HG03558 (cell line): Measurements from ENCODE around the gene TTC3.
"Not testable (repeated sequence)": the region's sequence is repeated elsewhere in the genome, so short reads cannot be mapped to it uniquely, and the experiment has no call there.

Source experiments
- ATAC-seq: cut with Tn5 transposase; IDR thresholded peaks from one replicate; pipeline ENCODE4 v1.9.1; 2021; ENCODE audit warnings: moderate number of reproducible peaks; ENCODE audit not compliant: unreplicated experiment; ENCODE audit errors: extremely low read depth

TTC3 gene

DNA sequence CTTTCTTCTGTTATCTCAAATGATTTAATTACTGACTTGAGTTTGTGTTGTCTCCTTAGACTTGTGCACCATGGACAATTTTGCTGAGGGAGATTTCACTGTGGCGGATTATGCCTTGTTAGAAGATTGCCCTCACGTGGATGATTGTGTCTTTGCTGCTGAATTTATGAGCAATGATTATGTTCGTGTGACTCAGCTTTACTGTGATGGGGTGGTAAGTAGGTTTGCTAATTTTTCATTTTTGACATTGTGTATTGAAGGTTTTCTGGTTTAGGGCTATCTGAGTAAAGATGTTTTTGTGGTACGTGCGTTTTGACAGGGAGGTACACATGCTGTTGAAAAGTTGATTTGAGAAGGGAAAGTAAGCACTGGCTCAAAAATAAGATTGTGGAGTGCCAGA, 14.1 kb downstream of the TTC3 start:
- ATAC-seq: no peak

DNA sequence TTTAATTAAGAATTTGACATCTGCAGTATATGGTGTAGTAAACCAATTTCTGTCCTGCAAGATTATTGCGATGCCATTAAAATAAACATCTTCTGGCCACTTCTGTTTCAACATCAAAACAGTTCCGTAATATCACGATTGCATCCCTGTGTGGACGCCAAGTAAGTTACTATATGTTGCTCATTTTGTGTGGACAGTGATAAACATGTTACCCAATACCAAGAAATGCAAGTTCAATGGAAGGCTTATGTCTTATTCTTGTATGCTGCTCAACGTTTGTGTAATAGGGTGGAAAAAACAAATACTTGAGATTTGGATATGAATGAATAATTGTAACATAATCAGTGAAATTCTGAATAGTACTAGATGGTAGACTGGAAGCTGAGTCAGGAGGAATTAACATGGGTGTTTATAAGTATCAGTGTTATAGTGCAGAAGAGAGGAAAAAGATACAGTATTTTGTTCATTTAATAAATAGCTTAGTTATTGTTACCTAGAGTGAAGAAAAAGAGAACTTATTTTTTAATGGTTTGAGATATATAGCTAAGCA, 15.2 kb downstream of the TTC3 start:
- ATAC-seq: no peak

GRCh38 chr21:37093977-37094376, 20.9 kb downstream of the TTC3 start:
- ATAC-seq: no peak

- ATAC-seq: no peak
Measured at GRCh38 chr21:37095821-37096220, 22.8 kb downstream of the TTC3 start.

DNA sequence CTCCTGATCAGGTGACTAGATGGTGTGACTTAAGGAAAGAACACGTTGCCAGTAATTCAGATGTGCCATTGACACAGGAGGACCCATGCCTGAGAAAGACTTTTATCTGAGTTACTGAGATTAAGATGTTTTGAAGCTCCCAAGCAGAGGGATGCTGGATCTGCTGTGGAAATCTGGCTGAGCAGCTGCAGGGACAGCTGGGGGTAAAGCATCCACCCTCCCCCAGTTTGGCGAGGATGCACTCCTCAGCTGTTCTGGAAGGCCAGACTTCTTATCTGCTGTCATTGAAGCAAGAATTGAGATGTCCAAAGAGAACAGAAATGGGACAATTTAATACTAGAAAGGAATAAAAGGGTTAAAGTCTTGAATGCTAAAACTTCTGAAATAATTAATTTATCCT, 25.7 kb downstream of the TTC3 start:
- no peak for ATAC-seq

DNA sequence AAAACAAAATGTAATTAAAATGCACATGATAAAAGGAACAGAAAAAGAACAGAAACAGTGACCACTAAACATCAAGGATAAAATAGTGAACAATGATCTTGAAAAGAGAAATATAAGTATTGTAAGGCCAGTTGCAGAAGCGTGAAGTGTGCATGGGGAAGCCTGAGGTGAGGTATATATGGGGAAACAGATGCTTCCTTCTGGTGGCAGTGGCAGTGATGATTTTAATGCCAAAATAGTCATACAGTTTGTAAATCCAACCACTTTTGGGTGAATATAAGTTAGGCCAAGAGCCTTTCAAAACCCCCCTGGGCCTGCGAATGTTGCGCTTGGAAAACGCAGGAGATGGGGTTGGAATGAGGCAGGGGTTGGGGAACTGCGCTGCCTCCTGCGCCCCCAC, 27.3 kb downstream of the TTC3 start:
- ATAC-seq: no peak

DNA sequence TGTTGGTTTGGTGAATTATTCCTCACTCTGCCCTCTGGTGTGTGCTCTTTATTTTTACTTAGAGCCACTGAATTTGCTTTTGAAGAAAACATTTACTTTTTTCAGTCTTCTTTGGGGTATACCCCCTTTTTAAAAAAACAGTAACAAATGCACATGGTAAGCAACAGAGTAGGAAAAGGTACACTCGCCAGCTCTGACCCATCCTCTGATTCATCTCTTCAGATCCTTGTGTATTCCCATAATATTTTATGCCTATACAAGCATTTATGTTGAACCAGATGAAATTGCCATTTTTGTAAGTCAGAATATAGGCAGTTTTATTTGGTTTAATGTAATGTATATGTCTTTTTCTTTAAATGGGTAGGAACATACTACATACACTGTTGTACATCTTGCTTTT, 28.3 kb downstream of the TTC3 start:
- ATAC-seq: no peak

DNA sequence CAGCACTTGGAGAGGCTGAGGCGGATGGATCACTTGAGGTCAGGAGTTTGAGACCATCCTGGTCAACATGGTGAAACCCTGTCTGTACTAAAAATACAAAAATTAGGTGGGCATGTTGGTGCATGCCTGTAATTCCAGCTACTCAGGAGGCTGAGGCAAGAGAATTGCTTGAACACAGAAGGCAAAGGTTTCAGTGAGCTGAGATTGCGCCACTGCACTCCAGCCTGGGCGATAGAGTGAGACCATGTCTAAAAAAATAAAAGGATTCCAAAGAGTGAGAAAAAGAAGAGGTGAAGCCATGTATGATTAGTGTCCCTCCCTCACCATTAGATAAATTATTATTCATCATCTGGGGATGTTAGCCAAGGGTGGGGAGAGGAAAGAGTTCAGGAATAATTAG, 29.7 kb downstream of the TTC3 start:
- ATAC-seq: not testable (repeated sequence)

- no peak for ATAC-seq
Measured at GRCh38 chr21:37106998-37107397, 33.9 kb downstream of the TTC3 start.

DNA sequence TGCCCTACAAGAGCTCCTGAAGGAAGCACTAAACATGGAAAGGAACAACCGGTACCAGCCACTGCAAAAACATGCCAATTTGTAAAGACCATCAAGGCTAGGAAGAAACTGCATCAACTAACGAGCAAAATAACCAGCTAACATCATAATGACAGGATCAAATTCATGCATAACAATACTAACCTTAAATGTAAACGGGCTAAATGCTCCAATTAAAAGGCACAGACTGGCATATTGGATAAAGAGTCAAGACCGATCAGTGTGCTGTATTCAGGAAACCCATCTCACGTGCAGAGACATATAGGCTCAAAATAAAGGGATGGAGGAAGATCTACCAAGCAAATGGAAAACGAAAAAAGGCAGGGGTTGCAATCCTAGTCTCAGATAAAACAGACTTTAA, 38.0 kb downstream of the TTC3 start:
- not testable (repeated sequence) for ATAC-seq

DNA sequence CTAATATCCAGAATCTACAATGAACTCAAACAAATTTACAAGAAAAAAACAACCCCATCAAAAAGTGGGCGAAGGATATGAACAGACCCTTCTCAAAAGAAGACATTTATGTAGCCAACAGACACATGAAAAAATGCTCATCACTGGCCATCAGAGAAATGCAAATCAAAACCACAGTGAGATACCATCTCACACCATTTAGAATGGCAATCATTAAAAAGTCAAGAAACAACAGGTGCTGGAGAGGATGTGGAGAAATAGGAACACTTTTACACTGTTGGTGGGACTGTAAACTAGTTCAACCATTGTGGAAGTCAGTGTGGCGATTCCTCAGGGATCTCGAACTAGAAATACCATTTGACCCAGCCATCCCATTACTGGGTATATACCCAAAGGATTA, 41.2 kb downstream of the TTC3 start:
- ATAC-seq: not testable (repeated sequence)

GRCh38 chr21:37116459-37116858, 43.4 kb downstream of the TTC3 start:
- not testable (repeated sequence) for ATAC-seq

GRCh38 chr21:37117204-37117603, 44.1 kb downstream of the TTC3 start:
- no peak for ATAC-seq

DNA sequence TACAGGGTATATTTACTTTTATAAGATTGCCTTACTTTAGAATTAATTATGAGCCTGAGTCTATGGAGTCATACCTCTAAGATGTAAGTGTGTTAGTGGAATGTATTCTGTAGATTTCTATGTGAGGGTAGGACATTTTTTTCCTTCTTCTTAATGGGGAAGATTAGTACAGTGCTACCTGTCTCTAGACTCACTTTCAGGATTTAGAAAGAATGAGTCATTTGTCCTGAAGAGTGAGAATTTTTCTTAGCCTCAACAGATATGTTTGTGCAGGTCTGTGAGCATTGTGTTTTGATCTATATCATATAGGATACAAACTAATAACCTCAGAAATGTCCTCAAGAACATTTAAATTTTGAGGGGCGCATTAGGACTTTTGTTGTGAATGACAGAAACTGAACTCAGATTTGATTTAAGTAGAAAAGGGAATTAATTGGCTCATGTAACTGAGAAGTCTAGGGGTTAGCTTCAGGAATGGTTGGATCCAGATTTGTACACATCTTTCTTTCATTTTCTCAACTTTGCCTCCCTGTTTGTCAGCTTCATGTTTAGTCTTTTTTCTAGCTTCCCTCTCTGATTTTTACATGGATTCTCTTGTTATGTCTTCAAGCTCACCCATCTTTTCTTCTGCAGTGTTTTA, 45.3 kb downstream of the TTC3 start:
- no peak for ATAC-seq

DNA sequence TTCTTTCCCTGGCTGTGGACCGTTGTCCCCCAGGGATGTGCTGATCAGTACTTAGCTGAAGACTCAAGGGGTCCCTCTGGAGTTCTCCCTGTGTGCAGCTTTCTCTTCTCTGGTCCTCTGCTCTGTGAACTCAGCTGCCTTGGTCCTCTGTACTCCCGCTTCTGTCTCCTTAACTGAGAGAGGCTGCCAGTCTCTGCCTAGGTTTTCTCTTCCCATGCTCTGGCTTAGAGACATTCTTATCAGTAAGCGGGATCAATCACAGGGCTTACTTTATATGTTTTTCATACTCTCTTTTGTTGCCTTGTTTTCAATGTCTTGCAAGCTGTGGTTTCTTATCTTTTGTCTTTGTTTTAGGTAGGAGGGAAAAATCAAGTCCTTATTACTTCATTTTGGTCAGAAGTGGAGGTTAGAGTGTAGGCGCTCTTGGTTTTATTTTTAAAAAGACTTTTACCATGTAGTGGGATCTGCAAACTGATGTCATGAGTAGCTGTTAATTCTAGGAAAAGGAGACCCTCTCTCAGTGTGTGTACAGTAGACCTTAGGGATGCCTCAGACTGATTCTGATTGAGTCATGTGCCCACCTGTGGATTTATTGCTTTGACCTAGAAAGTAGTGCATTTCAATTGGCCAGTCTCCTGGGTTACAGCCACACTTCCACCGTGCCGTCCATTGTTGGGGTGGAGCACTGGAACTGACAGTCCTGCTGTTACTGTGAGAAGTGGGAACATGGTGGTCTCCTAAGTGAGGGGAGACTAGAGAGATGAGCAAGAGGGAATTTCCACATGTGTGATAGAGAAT, 46.6 kb downstream of the TTC3 start:
- ATAC-seq: no peak

GRCh38 chr21:37128076-37128475, 55.0 kb downstream of the TTC3 start:
- ATAC-seq: no peak

- no peak for ATAC-seq
Measured at GRCh38 chr21:37130971-37131370, 57.9 kb downstream of the TTC3 start.

GRCh38 chr21:37136261-37136660, 63.2 kb downstream of the TTC3 start:
- no peak for ATAC-seq

DNA sequence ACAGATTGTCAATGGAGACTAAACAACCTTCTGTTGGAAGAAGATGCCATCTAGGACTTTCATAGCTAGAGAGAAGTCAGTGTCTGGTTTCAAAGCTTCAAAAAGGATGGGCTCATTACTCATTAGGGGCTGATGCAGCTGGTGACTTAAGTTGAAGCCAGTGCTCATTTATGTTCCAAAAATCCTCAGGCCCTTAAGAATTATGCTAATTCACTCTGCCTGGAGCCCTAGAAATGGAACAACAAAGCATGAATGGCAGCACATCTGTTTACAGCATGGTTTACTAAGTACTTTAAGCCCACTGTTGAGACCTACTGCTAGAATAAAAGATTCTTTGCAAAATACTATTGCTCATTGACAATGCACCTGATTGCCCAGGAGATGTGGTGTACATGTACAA, 63.7 kb downstream of the TTC3 start:
- no peak for ATAC-seq

- no peak for ATAC-seq
Measured at GRCh38 chr21:37139154-37139553, 66.1 kb downstream of the TTC3 start.

DNA sequence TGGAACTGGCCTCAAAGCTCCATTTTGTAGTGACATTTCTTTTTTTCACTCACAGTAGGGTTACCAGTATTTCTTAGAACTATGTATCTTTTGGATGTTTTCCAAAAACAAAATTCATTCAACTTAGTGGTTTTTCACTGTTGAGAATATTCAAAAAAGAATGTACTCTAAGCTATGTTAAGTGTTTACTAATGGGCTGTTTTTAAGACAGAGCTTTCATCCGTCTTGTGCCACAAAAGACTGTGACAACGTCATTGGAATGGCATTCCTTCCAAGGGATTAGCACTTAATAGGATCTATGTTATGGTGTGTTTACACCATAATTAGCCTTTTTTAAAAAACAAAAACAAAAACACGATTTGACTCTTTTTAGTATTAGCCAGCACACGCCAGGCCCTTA, 66.8 kb downstream of the TTC3 start:
- no peak for ATAC-seq

DNA sequence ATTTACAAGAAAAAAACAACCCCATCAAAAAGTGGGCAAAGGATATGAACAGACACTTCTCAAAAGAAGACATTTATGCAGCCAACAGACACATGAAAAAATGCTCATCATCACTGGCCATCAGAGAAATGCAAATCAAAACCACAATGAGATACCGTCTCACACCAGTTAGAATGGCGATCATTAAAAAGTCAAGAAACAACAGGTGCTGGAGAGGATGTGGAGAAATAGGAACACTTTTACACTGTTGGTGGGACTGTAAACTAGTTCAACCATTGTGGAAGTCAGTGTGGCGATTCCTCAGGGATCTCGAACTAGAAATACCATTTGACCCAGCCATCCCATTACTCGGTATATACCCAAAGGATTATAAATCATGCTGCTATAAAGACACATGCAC, 70.3 kb downstream of the TTC3 start:
- not testable (repeated sequence) for ATAC-seq
